H9 (cell line): ENCODE data around the gene NPTXR. TPM values are rescaled to one million over a fixed set of nuclear protein-coding genes. Genes with fewer than 3 reads are reported as not detected.

ENCODE experiments used
- DNase-seq: peaks from one replicate; pipeline ENCODE4 v3.0.0-alpha.2; 2017
- H2AFZ ChIP-seq: one replicate; pipeline ENCODE4 v1.6.1; 2013; ENCODE audit warnings: mild to moderate bottlenecking, low read length, control low read depth, moderate library complexity
- H2AK5ac ChIP-seq: 2 replicates; pipeline ENCODE4 v1.6.1; 2013; ENCODE audit warnings: low read length, control low read depth, mixed read lengths; ENCODE audit not compliant: insufficient read length
- H2BK120ac ChIP-seq: one replicate; pipeline ENCODE4 v1.6.1; 2013; ENCODE audit warnings: low read depth, mild to moderate bottlenecking, low read length, control low read depth, inconsistent platforms; ENCODE audit not compliant: poor library complexity, severe bottlenecking
- H2BK12ac ChIP-seq: 2 replicates; pipeline ENCODE4 v1.6.1; 2013; ENCODE audit warnings: low read length, control low read depth, mixed read lengths, low read depth; ENCODE audit not compliant: insufficient read length
- H2BK15ac ChIP-seq: 2 replicates; pipeline ENCODE4 v1.6.1; 2013; ENCODE audit warnings: low read depth, low read length, control low read depth
- H2BK20ac ChIP-seq: one replicate; pipeline ENCODE4 v1.6.1; 2013; ENCODE audit warnings: low read depth, mild to moderate bottlenecking, low read length, control low read depth, inconsistent platforms; ENCODE audit not compliant: poor library complexity, severe bottlenecking
- H2BK5ac ChIP-seq: 2 replicates; pipeline ENCODE4 v1.6.1; 2013; ENCODE audit warnings: low read length, control low read depth, mixed read lengths; ENCODE audit not compliant: insufficient read length
- H3K14ac ChIP-seq: 2 replicates; pipeline ENCODE4 v1.6.1; 2013; ENCODE audit warnings: low read length, control low read depth; ENCODE audit not compliant: insufficient read depth
- H3K18ac ChIP-seq: 2 replicates; pipeline ENCODE4 v1.6.1; 2013; ENCODE audit warnings: low read depth, mild to moderate bottlenecking, mixed read lengths, low read length, control low read depth; ENCODE audit not compliant: insufficient read length
- H3K23ac ChIP-seq: 2 replicates; pipeline ENCODE4 v1.6.1; 2013; ENCODE audit warnings: low read length, control low read depth, mixed read lengths, low read depth; ENCODE audit not compliant: insufficient read length
- H3K23me2 ChIP-seq: 2 replicates; pipeline ENCODE4 v1.6.1; 2013; ENCODE audit warnings: low read depth, mild to moderate bottlenecking, mixed read lengths, low read length, control low read depth; ENCODE audit not compliant: insufficient read length, poor library complexity, severe bottlenecking
- H3K27ac ChIP-seq: 2 replicates; pipeline ENCODE4 v1.5.1; 2013; ENCODE audit warnings: low read length, control low read depth, mixed read lengths, low read depth; ENCODE audit not compliant: insufficient read length
- H3K27me3 ChIP-seq: 2 replicates; pipeline ENCODE4 v1.6.1; 2013; ENCODE audit warnings: low read length, control low read depth, inconsistent platforms; ENCODE audit not compliant: insufficient read depth
- H3K4ac ChIP-seq: 2 replicates; pipeline ENCODE4 v1.6.1; 2013; ENCODE audit warnings: low read depth, mild to moderate bottlenecking, control low read depth, inconsistent platforms, low read length, moderate library complexity
- H3K4me1 ChIP-seq: 2 replicates; pipeline ENCODE4 v1.6.1; 2013; ENCODE audit warnings: low read length, control low read depth, inconsistent platforms; ENCODE audit not compliant: insufficient read depth
- H3K4me2 ChIP-seq: 2 replicates; pipeline ENCODE4 v1.6.1; 2013; ENCODE audit warnings: low read length, control low read depth, mixed read lengths; ENCODE audit not compliant: insufficient read length, insufficient read depth
- H3K56ac ChIP-seq: 2 replicates; pipeline ENCODE4 v1.6.1; 2013; ENCODE audit warnings: low read depth, mild to moderate bottlenecking, mixed read lengths, low read length, control low read depth; ENCODE audit not compliant: insufficient read length
- H3K79me1 ChIP-seq: 2 replicates; pipeline ENCODE4 v1.6.1; 2013; ENCODE audit warnings: low read depth, mild to moderate bottlenecking, moderate library complexity, low read length, control low read depth, inconsistent platforms; ENCODE audit not compliant: insufficient read depth, poor library complexity, severe bottlenecking
- H3K79me2 ChIP-seq: 2 replicates; pipeline ENCODE4 v1.6.1; 2013; ENCODE audit warnings: low read length, control low read depth, inconsistent platforms; ENCODE audit not compliant: insufficient read depth
- H3K9ac ChIP-seq: 2 replicates; pipeline ENCODE4 v1.6.1; 2013; ENCODE audit warnings: low read length, control low read depth, mixed read lengths; ENCODE audit not compliant: insufficient read length; ENCODE audit errors: extremely low read depth
- H3K9me3 ChIP-seq: one replicate; pipeline ENCODE4 v1.6.1; 2013; ENCODE audit warnings: low read depth, low read length, inconsistent platforms; ENCODE audit not compliant: control insufficient read depth
- H3T11ph ChIP-seq: one replicate; pipeline ENCODE4 v1.6.1; 2013; ENCODE audit warnings: mild to moderate bottlenecking, low read length, control low read depth, inconsistent platforms
- H4K20me1 ChIP-seq: one replicate; pipeline ENCODE4 v1.6.1; 2013; ENCODE audit not compliant: control insufficient read depth, insufficient read length, insufficient read depth
- H4K5ac ChIP-seq: 2 replicates; pipeline ENCODE4 v1.6.1; 2013; ENCODE audit warnings: low read depth, mild to moderate bottlenecking, mixed read lengths, low read length, control low read depth; ENCODE audit not compliant: insufficient read length
- H4K8ac ChIP-seq: replicated peaks from 2 replicates; pipeline ENCODE4 v1.6.1; 2013; ENCODE audit warnings: low read length, control low read depth, mixed read lengths, low read depth; ENCODE audit not compliant: insufficient read length
- H4K91ac ChIP-seq: 2 replicates; pipeline ENCODE4 v1.6.1; 2013; ENCODE audit warnings: low read depth, mild to moderate bottlenecking, moderate library complexity, mixed read lengths, low read length, control low read depth; ENCODE audit not compliant: insufficient read length
- H3K27ac Mint-ChIP-seq, 3 experiments: 2 replicates in 2 of 3; 3 replicates in 1 of 3; pipeline ENCODE4 v1.8.0; 2020 to 2021; ENCODE audit warnings: mixed read lengths in 3 of 3, mild to moderate bottlenecking in 1 of 3, moderate library complexity in 1 of 3
- H3K27me3 Mint-ChIP-seq: 2 replicates; pipeline ENCODE4 v1.8.0; 2021; ENCODE audit warnings: low read depth, mild to moderate bottlenecking, moderate library complexity, mixed read lengths
- H3K36me3 Mint-ChIP-seq, 3 experiments: 2 replicates in 2 of 3; 3 replicates in 1 of 3; pipeline ENCODE4 v1.8.0; 2020 to 2021; ENCODE audit warnings: low read depth in 3 of 3, mixed read lengths in 3 of 3; ENCODE audit not compliant: insufficient read depth in 1 of 3
- H3K4me1 Mint-ChIP-seq, 2 experiments: 2 replicates each; pipeline ENCODE4 v1.8.0; 2020; ENCODE audit warnings: mixed read lengths in 2 of 2
- H3K4me3 Mint-ChIP-seq, 2 experiments: 2 replicates in 1 of 2; 3 replicates in 1 of 2; pipeline ENCODE4 v1.8.0; 2020 to 2021; ENCODE audit warnings: mild to moderate bottlenecking in 2 of 2, mixed read lengths in 2 of 2, moderate library complexity in 1 of 2
- H3K9me3 Mint-ChIP-seq, 2 experiments: 2 replicates in 1 of 2; 3 replicates in 1 of 2; pipeline ENCODE4 v1.8.0; 2020; ENCODE audit warnings: mild to moderate bottlenecking in 2 of 2, mixed read lengths in 2 of 2, moderate library complexity in 1 of 2
- WGBS: extraction: QIAGEN DNeasy Blood & Tissue Kit; methylation state at CpG from one replicate; pipeline ENCODE4 v1.1.7; 2013; ENCODE audit warnings: missing lambda C conversion rate, low lambda C conversion rate, mixed read lengths; ENCODE audit not compliant: insufficient read length; ENCODE audit errors: extremely low coverage; 5-methylcytosine and 5-hydroxymethylcytosine counted together
- total RNA-seq: library from RNA; stranded (reverse); gene quantifications from 2 replicates; pipeline ENCODE4 v1.2.1, GENCODE V29; 2021
- TF ChIP-seq, protein P1 (sequence below): fragments of 200-600 bp; sonication (generic); conservative IDR thresholded peaks from 3 replicates; pipeline ENCODE4 v1.8.0; 2021; ENCODE audit warnings: antibody characterized with exemption, mild to moderate bottlenecking

The NPTXR gene
- total RNA-seq, 1 experiment from 2014 or later: 8.1 TPM

DNA sequence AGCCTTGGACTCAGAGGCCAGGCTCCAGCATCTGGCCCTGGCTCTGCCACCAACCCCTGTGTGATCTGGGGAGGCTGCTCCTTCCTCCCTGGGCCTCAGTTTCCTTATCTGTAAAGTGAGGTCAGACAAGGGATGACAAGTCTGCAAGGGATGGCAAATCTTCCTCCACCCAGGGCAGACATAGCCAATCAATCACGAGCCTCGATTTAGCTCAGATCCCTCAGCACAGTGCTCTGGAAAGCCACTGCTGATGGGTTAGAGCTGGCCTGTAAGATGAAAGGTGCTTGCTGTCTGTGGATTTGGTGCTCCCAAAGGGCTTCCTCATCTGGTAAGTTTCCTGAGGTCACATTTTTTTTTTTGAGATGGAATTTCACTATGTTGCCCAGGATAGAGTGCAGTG, 20.2 kb downstream of the NPTXR start:
- no peak overlapping the region for H3K4ac ChIP-seq
- no peaks in the 10 kb centered on the region for H3K27me3 ChIP-seq
- H3K23me2 ChIP-seq: no peaks in the 10 kb centered on the region
- Mint-ChIP-seq H3K4me1 (peaks cover 11 to 12% of the 10 kb centered on the region in 2 experiments), H3K27ac (no peak overlapping the region), H3K36me3 (no peaks in the 10 kb centered on the region), H3K4me3 (no peak overlapping the region), H3K27me3 (peaks cover 19% of the 10 kb centered on the region), H3K9me3 (no peaks in the 10 kb centered on the region)
- no peak overlapping the region for H3K18ac ChIP-seq
- H2BK5ac ChIP-seq: no peak overlapping the region
- no peak overlapping the region for H4K91ac ChIP-seq
- no peak overlapping the region for H4K8ac ChIP-seq
- no peak overlapping the region for H3K27ac ChIP-seq
- H2BK20ac ChIP-seq: no peak overlapping the region
- DNase-seq: no peak
- H2BK120ac ChIP-seq: no peak overlapping the region
- TF ChIP-seq, protein P1, sequence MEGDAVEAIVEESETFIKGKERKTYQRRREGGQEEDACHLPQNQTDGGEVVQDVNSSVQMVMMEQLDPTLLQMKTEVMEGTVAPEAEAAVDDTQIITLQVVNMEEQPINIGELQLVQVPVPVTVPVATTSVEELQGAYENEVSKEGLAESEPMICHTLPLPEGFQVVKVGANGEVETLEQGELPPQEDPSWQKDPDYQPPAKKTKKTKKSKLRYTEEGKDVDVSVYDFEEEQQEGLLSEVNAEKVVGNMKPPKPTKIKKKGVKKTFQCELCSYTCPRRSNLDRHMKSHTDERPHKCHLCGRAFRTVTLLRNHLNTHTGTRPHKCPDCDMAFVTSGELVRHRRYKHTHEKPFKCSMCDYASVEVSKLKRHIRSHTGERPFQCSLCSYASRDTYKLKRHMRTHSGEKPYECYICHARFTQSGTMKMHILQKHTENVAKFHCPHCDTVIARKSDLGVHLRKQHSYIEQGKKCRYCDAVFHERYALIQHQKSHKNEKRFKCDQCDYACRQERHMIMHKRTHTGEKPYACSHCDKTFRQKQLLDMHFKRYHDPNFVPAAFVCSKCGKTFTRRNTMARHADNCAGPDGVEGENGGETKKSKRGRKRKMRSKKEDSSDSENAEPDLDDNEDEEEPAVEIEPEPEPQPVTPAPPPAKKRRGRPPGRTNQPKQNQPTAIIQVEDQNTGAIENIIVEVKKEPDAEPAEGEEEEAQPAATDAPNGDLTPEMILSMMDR: no peak
- no peaks in the 10 kb centered on the region for H3K79me2 ChIP-seq
- H3K4me2 ChIP-seq: no peak overlapping the region
- no peak overlapping the region for H2AFZ ChIP-seq
- no peaks in the 10 kb centered on the region for H3K79me1 ChIP-seq
- no peak overlapping the region for H2BK12ac ChIP-seq
- H3K4me1 ChIP-seq: no peaks in the 10 kb centered on the region
- no peak overlapping the region for H3K56ac ChIP-seq
- no peak overlapping the region for H3K14ac ChIP-seq
- H4K20me1 ChIP-seq: no peaks in the 10 kb centered on the region
- no peak overlapping the region for H3T11ph ChIP-seq
- no CpG with 5 or more reads among the region's 2 CpGs for WGBS
- H4K5ac ChIP-seq: no peak overlapping the region
- no peaks in the 10 kb centered on the region for H3K9me3 ChIP-seq
- H2BK15ac ChIP-seq: no peak overlapping the region
- no peak overlapping the region for H3K9ac ChIP-seq
- no peak overlapping the region for H3K23ac ChIP-seq
- no peak overlapping the region for H2AK5ac ChIP-seq
